Naive thymus-derived CD4-positive, alpha-beta T cell (primary cell): ENCODE measurements around the gene SLC25A20. TPM values are rescaled to one million over a fixed set of nuclear protein-coding genes. Genes with fewer than 3 reads are reported as not detected.

Source experiments
- ATAC-seq: fragments of 150-1000 bp; cut with Tn5 transposase; 2 replicates; pipeline ENCODE4 v1.10.0; 2021; ENCODE audit warnings: mild to moderate bottlenecking, moderate library complexity
- CTCF ChIA-PET: fragments of 350-600 bp; sonication (Branson Sonifier 250); formaldehyde crosslinking; loops from one replicate; lab custom pipeline; 2021; ENCODE audit warnings: antibody characterized with exemption; lab: Charles Lee
- POLR2A ChIA-PET: fragments of 350-600 bp; sonication (Branson Sonifier 250); formaldehyde crosslinking; loops from one replicate; lab custom pipeline; 2021; ENCODE audit warnings: antibody characterized with exemption, inconsistent platforms; lab: Charles Lee
- DNase-seq, 9 donors: peaks; one replicate each; pipeline versions ENCODE4 v3.0.0 to v3.0.0-alpha.2; 2020 to 2022; ENCODE audit warnings: mixed read lengths in 1 of 9
- H3K27ac ChIP-seq: one replicate; pipeline ENCODE4 v1.7.0; 2013; ENCODE audit warnings: mild to moderate bottlenecking, low read depth, low read length, moderate library complexity
- H3K27me3 ChIP-seq, 2 donors: one replicate each; pipeline ENCODE4 v1.7.0; 2013; ENCODE audit warnings: low read length in 2 of 2, mild to moderate bottlenecking in 2 of 2, moderate library complexity in 2 of 2; ENCODE audit not compliant: control insufficient read depth in 2 of 2, insufficient read depth in 2 of 2
- H3K36me3 ChIP-seq, 3 experiments: 1 replicate in 2 of 3; 2 replicates in 1 of 3; pipeline ENCODE4 v1.7.0; 2013; ENCODE audit warnings: low read length in 3 of 3, mild to moderate bottlenecking in 3 of 3, moderate library complexity in 1 of 3; ENCODE audit not compliant: insufficient read depth in 3 of 3, control insufficient read depth in 2 of 3
- H3K4me1 ChIP-seq, 2 donors: one replicate each; pipeline ENCODE4 v1.7.0; 2013; ENCODE audit warnings: low read length in 2 of 2, mild to moderate bottlenecking in 2 of 2, moderate library complexity in 1 of 2; ENCODE audit not compliant: control insufficient read depth in 2 of 2, insufficient read depth in 2 of 2
- H3K4me3 ChIP-seq: 2 replicates; pipeline ENCODE4 v1.7.0; 2013; ENCODE audit warnings: mild to moderate bottlenecking, low read length
- H3K9me3 ChIP-seq, 3 experiments: 1 replicate in 2 of 3; 2 replicates in 1 of 3; pipeline ENCODE4 v1.7.0; 2013; ENCODE audit warnings: low read length in 3 of 3; ENCODE audit not compliant: control insufficient read depth in 2 of 3
- H3K27ac Mint-ChIP-seq, 9 donors: one replicate each; pipeline ENCODE4 v1.8.0; 2020 to 2022; ENCODE audit warnings: mixed read lengths in 9 of 9, mild to moderate bottlenecking in 8 of 9, moderate library complexity in 5 of 9, inconsistent platforms in 2 of 9
- H3K27me3 Mint-ChIP-seq, 5 donors: one replicate each; pipeline ENCODE4 v1.8.0; 2021 to 2022; ENCODE audit warnings: mixed read lengths in 5 of 5, mild to moderate bottlenecking in 1 of 5
- H3K36me3 Mint-ChIP-seq, 5 donors: one replicate each; pipeline ENCODE4 v1.8.0; 2020 to 2022; ENCODE audit warnings: mixed read lengths in 5 of 5, mild to moderate bottlenecking in 3 of 5, inconsistent platforms in 1 of 5
- H3K4me1 Mint-ChIP-seq, 7 donors: one replicate each; pipeline ENCODE4 v1.8.0; 2020 to 2022; ENCODE audit warnings: mixed read lengths in 7 of 7, mild to moderate bottlenecking in 3 of 7, inconsistent platforms in 1 of 7
- H3K4me3 Mint-ChIP-seq, 10 donors: one replicate each; pipeline ENCODE4 v1.8.0; 2020 to 2022; ENCODE audit warnings: mild to moderate bottlenecking in 10 of 10, mixed read lengths in 10 of 10, moderate library complexity in 6 of 10, inconsistent platforms in 2 of 10
- H3K9me3 Mint-ChIP-seq, 11 donors: one replicate each; pipeline ENCODE4 v1.8.0; 2020 to 2022; ENCODE audit warnings: mixed read lengths in 11 of 11, mild to moderate bottlenecking in 4 of 11, inconsistent platforms in 1 of 11, moderate library complexity in 1 of 11
- intact Hi-C, 2 donors: fragments of 100-400 bp; cut with micrococcal nuclease; formaldehyde crosslinking; loops; one replicate each; pipeline ENCODE4 v1.15.1; 2023
- polyA plus RNA-seq, 2 donors: library from polyadenylated mRNA; unstranded; fragments of 300-500 nt; fragmentation: Illumina TruSeq; gene quantifications; one replicate each; pipeline ENCODE4 v1.2.3, GENCODE V29; 2021
- total RNA-seq, 6 experiments: library from RNA in 5 of 6; stranded (reverse) in 5 of 6; gene quantifications; 1 replicate in 5 of 6; 2 replicates in 1 of 6; pipeline ENCODE4 v1.2.3 and lab custom pipeline; 2021 to 2026

Gene SLC25A20
- total RNA-seq (10 to 100 TPM in 4 of 5 experiments, 1 to 10 TPM in 1; 6.6 to 27.3 (median 12.8) TPM), polyA plus RNA-seq (10 to 100 TPM; 15.7 to 19.4 TPM), total RNA-seq (lab: John Stamatoyannopoulos, UW) (11.3 reads per million, percentile 38 among the genes with 10 or more reads in this experiment)

- peak within 1 kb of the TSS; percentile 91 for H3K4me3 ChIP-seq
- H3K27me3 ChIP-seq = no peaks in the 10 kb centered on the region
- H3K36me3 ChIP-seq = peaks cover 0 to 4% (median 0%) of the 10 kb centered on the region in 3 experiments
- Mint-ChIP-seq H3K27me3 (no peaks in the 10 kb centered on the region), H3K9me3 (no peaks in the 10 kb centered on the region), H3K4me3 (peak within 1 kb of the TSS; percentile 89 to 99 (median 94)), H3K4me1 (peaks cover 27 to 51% (median 41%) of the 10 kb centered on the region in 7 donors), H3K27ac (peak within 1 kb of the TSS; percentile 83 to 99 (median 93)), H3K36me3 (peaks cover 0 to 10% (median 0%) of the 10 kb centered on the region in 5 donors)
- H3K27ac ChIP-seq = peak within 1 kb of the TSS; percentile 76
- intact Hi-C loops = loop anchor here (1.0 to 10.0 kb wide), 15 partner anchors 20 to 598 kb away; partner anchors contain the start of genes IP6K2 (in 2 of the 2), PRKAR2A (in 2 of the 2), ARIH2 (in 1 of the 2) and ATRIP (in 1 of the 2)
- POLR2A ChIA-PET = interaction anchor here (0.5 to 3.3 kb wide), 15 partner anchors 12 to 1138 kb away, joined by 3 to 39 read pairs (median 5); partner anchors contain the start of genes ARIH2, IP6K2, NDUFAF3 and QRICH1
- DNase-seq (peak; percentile 78 to 95 (median 85)), ATAC-seq (peak; percentile 98)
- CTCF ChIA-PET = interaction anchor here (0.6 to 2.8 kb wide), 6 partner anchors 13 to 139 kb away, joined by 3 to 15 read pairs (median 3); partner anchors contain the start of gene ARIH2
- H3K4me1 ChIP-seq = peaks cover 21 to 23% of the 10 kb centered on the region in 2 donors
- H3K9me3 ChIP-seq = no peaks in the 10 kb centered on the region
Observed at GRCh38 chr3:48898383-48899234, at the start of gene SLC25A20. TSS of gene SLC25A20 (minus strand) at chr3:48898882. CDS start at chr3:48898794, 88 bp downstream.

GRCh38 chr3:48945891-48946549 is 47.3 kb upstream of the SLC25A20 start:
- H3K27ac ChIP-seq = no peak overlapping the region
- no peaks in the 10 kb centered on the region for H3K27me3 ChIP-seq
- POLR2A ChIA-PET = no interaction called here
- intact Hi-C loops = no loop called here
- no peaks in the 10 kb centered on the region for H3K9me3 ChIP-seq
- DNase-seq (no peak), ATAC-seq (no peak)
- CTCF ChIA-PET = interaction anchor here (0.6 kb wide), 1 partner anchor 240 kb away, joined by 5 read pairs; no protein-coding TSS in a partner anchor
- H3K9me3 Mint-ChIP-seq = no peaks in the 10 kb centered on the region
- peaks cover 0 to 21% (median 4%) of the 10 kb centered on the region in 5 donors for H3K36me3 Mint-ChIP-seq
- no peaks in the 10 kb centered on the region for H3K27me3 Mint-ChIP-seq
- peaks cover 0 to 30% (median 3%) of the 10 kb centered on the region in 3 experiments for H3K36me3 ChIP-seq
- H3K4me1 Mint-ChIP-seq = peaks cover 7 to 39% (median 26%) of the 10 kb centered on the region in 7 donors
- peak overlapping the region in 4 of 9 donors; percentile 25 to 72 (median 42) for H3K27ac Mint-ChIP-seq
- H3K4me1 ChIP-seq = no peaks in the 10 kb centered on the region
- H3K4me3 Mint-ChIP-seq = no peak overlapping the region
- H3K4me3 ChIP-seq = no peak overlapping the region

- Mint-ChIP-seq H3K9me3 (no peaks in the 10 kb centered on the region), H3K27ac (peak overlapping the region in 7 of 9 donors; percentile 20 to 75 (median 44)), H3K4me3 (no peak overlapping the region), H3K27me3 (no peaks in the 10 kb centered on the region), H3K4me1 (peaks cover 7 to 40% (median 26%) of the 10 kb centered on the region in 7 donors), H3K36me3 (peaks cover 0 to 21% (median 4%) of the 10 kb centered on the region in 5 donors)
- Histone ChIP-seq H3K36me3 (peaks cover 0 to 30% (median 3%) of the 10 kb centered on the region in 3 experiments), H3K9me3 (no peaks in the 10 kb centered on the region), H3K4me1 (no peaks in the 10 kb centered on the region), H3K27me3 (no peaks in the 10 kb centered on the region), H3K27ac (no peak overlapping the region), H3K4me3 (no peak overlapping the region)
- ChIA-PET POLR2A (no interaction called here), CTCF (no interaction called here)
- ATAC-seq = no peak
- no peak for DNase-seq
- intact Hi-C loops = no loop called here
Observed at GRCh38 chr3:48945432-48945831, 46.8 kb upstream of the SLC25A20 start.

- no peak overlapping the region for H3K27ac ChIP-seq
- H3K4me1 ChIP-seq = no peaks in the 10 kb centered on the region
- H3K36me3 Mint-ChIP-seq = peaks cover 4 to 32% (median 24%) of the 10 kb centered on the region in 5 donors
- H3K9me3 ChIP-seq = no peaks in the 10 kb centered on the region
- ATAC-seq (no peak), DNase-seq (no peak)
- peaks cover 15 to 53% (median 48%) of the 10 kb centered on the region in 7 donors for H3K4me1 Mint-ChIP-seq
- ChIA-PET CTCF (no interaction called here), POLR2A (interaction anchor here (0.6 kb wide), 1 partner anchor 23 kb away, joined by 4 read pairs; no protein-coding TSS in a partner anchor)
- no peak overlapping the region for H3K4me3 ChIP-seq
- no peaks in the 10 kb centered on the region for H3K27me3 ChIP-seq
- no peaks in the 10 kb centered on the region for H3K27me3 Mint-ChIP-seq
- intact Hi-C loops = no loop called here
- H3K36me3 ChIP-seq = peaks cover 0 to 29% (median 3%) of the 10 kb centered on the region in 3 experiments
- H3K9me3 Mint-ChIP-seq = peaks cover 0 to 2% (median 0%) of the 10 kb centered on the region in 11 donors
- no peak overlapping the region for H3K4me3 Mint-ChIP-seq
- peak overlapping the region in 4 of 9 donors; percentile 6 to 45 (median 25) for H3K27ac Mint-ChIP-seq
Observed at GRCh38 chr3:48938689-48939088, 40.0 kb upstream of the SLC25A20 start.

GRCh38 chr3:48938156-48938555 is 39.5 kb upstream of the SLC25A20 start:
- H3K27me3 Mint-ChIP-seq = no peaks in the 10 kb centered on the region
- Histone ChIP-seq H3K9me3 (no peaks in the 10 kb centered on the region), H3K4me3 (no peak overlapping the region), H3K27me3 (no peaks in the 10 kb centered on the region), H3K4me1 (no peaks in the 10 kb centered on the region), H3K27ac (no peak overlapping the region), H3K36me3 (peaks cover 0 to 29% (median 5%) of the 10 kb centered on the region in 3 experiments)
- CTCF ChIA-PET = no interaction called here
- H3K27ac Mint-ChIP-seq = peak overlapping the region in 4 of 9 donors; percentile 6 to 45 (median 17)
- peaks cover 4 to 30% (median 25%) of the 10 kb centered on the region in 5 donors for H3K36me3 Mint-ChIP-seq
- POLR2A ChIA-PET = interaction anchor here (0.6 to 0.7 kb wide), 2 partner anchors 23 to 676 kb away, joined by 3 to 4 read pairs; no protein-coding TSS in a partner anchor
- intact Hi-C loops = no loop called here
- DNase-seq (no peak), ATAC-seq (no peak)
- peaks cover 13 to 52% (median 45%) of the 10 kb centered on the region in 7 donors for H3K4me1 Mint-ChIP-seq
- H3K4me3 Mint-ChIP-seq = no peak overlapping the region
- peaks cover 0 to 2% (median 0%) of the 10 kb centered on the region in 11 donors for H3K9me3 Mint-ChIP-seq

GRCh38 chr3:48935530-48935929 is 36.8 kb upstream of the SLC25A20 start:
- peaks cover 0 to 5% (median 0%) of the 10 kb centered on the region in 11 donors for H3K9me3 Mint-ChIP-seq
- peaks cover 20 to 63% (median 56%) of the 10 kb centered on the region in 7 donors for H3K4me1 Mint-ChIP-seq
- no peaks in the 10 kb centered on the region for H3K27me3 Mint-ChIP-seq
- H3K4me3 Mint-ChIP-seq = no peak overlapping the region
- Histone ChIP-seq H3K27me3 (no peaks in the 10 kb centered on the region), H3K36me3 (peaks cover 0 to 37% (median 8%) of the 10 kb centered on the region in 3 experiments), H3K27ac (no peak overlapping the region), H3K4me3 (no peak overlapping the region), H3K9me3 (no peaks in the 10 kb centered on the region), H3K4me1 (no peaks in the 10 kb centered on the region)
- no peak for DNase-seq
- H3K27ac Mint-ChIP-seq = peak overlapping the region in 1 of 9 donors; percentile 32
- peak; percentile 43 for ATAC-seq
- H3K36me3 Mint-ChIP-seq = peaks cover 4 to 42% (median 34%) of the 10 kb centered on the region in 5 donors
- CTCF ChIA-PET = no interaction called here
- intact Hi-C loops = no loop called here
- POLR2A ChIA-PET = no interaction called here
